Measurements from ENCODE around the gene DAZAP2.

The DAZAP2 gene

GRCh38 chr12:51238510-51239334 is at the start of gene DAZAP2:
DAZAP2 (plus strand) TSS chr12:51238826; CDS start chr12:51238908, 82 bp downstream.
- in situ Hi-C loops (cut with HindIII; ENCODE audit: low pct_unique_long_range_greater_than_20kb, low sequenced_read_pairs): no loop called here
- TF ChIP-seq JUND (IDR thresholded peaks at IDR 0.05; ENCODE audit: low read depth): no peak
- DNase-seq (ENCODE audit: low read depth in 1 of 2, low spot score in 1 of 2): peak; percentile 95 to 99

- in situ Hi-C loops (cut with HindIII; ENCODE audit: low pct_unique_long_range_greater_than_20kb, low sequenced_read_pairs): no loop called here
- no peak for DNase-seq (ENCODE audit: low read depth in 1 of 2, low spot score in 1 of 2)
- no peak for TF ChIP-seq JUND (IDR thresholded peaks at IDR 0.05; ENCODE audit: low read depth)
Observed at GRCh38 chr12:51189790-51190355, 48.8 kb upstream of the DAZAP2 start.

GRCh38 chr12:51190820-51191219 is 47.8 kb upstream of the DAZAP2 start:
- TF ChIP-seq JUND (IDR thresholded peaks at IDR 0.05; ENCODE audit: low read depth): no peak
- in situ Hi-C loops (cut with HindIII; ENCODE audit: low pct_unique_long_range_greater_than_20kb, low sequenced_read_pairs): no loop called here
- peak in 1 of 2 experiments; percentile 68 for DNase-seq (ENCODE audit: low read depth in 1 of 2, low spot score in 1 of 2)

- in situ Hi-C loops (cut with HindIII; ENCODE audit: low pct_unique_long_range_greater_than_20kb, low sequenced_read_pairs): no loop called here
- TF ChIP-seq JUND (IDR thresholded peaks at IDR 0.05; ENCODE audit: low read depth): no peak
- DNase-seq (ENCODE audit: low read depth in 1 of 2, low spot score in 1 of 2): no peak
Observed at GRCh38 chr12:51191516-51192283, 46.9 kb upstream of the DAZAP2 start.

- in situ Hi-C loops (cut with HindIII; ENCODE audit: low pct_unique_long_range_greater_than_20kb, low sequenced_read_pairs): no loop called here
- TF ChIP-seq JUND (IDR thresholded peaks at IDR 0.05; ENCODE audit: low read depth): no peak
- peak in 1 of 2 experiments; percentile 57 for DNase-seq (ENCODE audit: low read depth in 1 of 2, low spot score in 1 of 2)
Observed at GRCh38 chr12:51192284-51192671, 46.3 kb upstream of the DAZAP2 start.

GRCh38 chr12:51195841-51196240 is 42.8 kb upstream of the DAZAP2 start:
- DNase-seq (ENCODE audit: low read depth in 1 of 2, low spot score in 1 of 2): no peak
- in situ Hi-C loops (cut with HindIII; ENCODE audit: low pct_unique_long_range_greater_than_20kb, low sequenced_read_pairs): no loop called here
- TF ChIP-seq JUND (IDR thresholded peaks at IDR 0.05; ENCODE audit: low read depth): no peak

- in situ Hi-C loops (cut with HindIII; ENCODE audit: low pct_unique_long_range_greater_than_20kb, low sequenced_read_pairs): no loop called here
- no peak for TF ChIP-seq JUND (IDR thresholded peaks at IDR 0.05; ENCODE audit: low read depth)
- DNase-seq (ENCODE audit: low read depth in 1 of 2, low spot score in 1 of 2): no peak
Observed at GRCh38 chr12:51196547-51196946, 42.1 kb upstream of the DAZAP2 start.

- TF ChIP-seq JUND (IDR thresholded peaks at IDR 0.05; ENCODE audit: low read depth): no peak
- DNase-seq (ENCODE audit: low read depth in 1 of 2, low spot score in 1 of 2): no peak
- in situ Hi-C loops (cut with HindIII; ENCODE audit: low pct_unique_long_range_greater_than_20kb, low sequenced_read_pairs): no loop called here
Observed at GRCh38 chr12:51197736-51198567, 40.7 kb upstream of the DAZAP2 start.

- in situ Hi-C loops (cut with HindIII; ENCODE audit: low pct_unique_long_range_greater_than_20kb, low sequenced_read_pairs): no loop called here
- no peak for DNase-seq (ENCODE audit: low read depth in 1 of 2, low spot score in 1 of 2)
Observed at GRCh38 chr12:51198568-51199365, 39.9 kb upstream of the DAZAP2 start.

GRCh38 chr12:51199366-51199945 is 39.2 kb upstream of the DAZAP2 start:
- TF ChIP-seq JUND (IDR thresholded peaks at IDR 0.05; ENCODE audit: low read depth): no peak
- DNase-seq (ENCODE audit: low read depth in 1 of 2, low spot score in 1 of 2): no peak
- in situ Hi-C loops (cut with HindIII; ENCODE audit: low pct_unique_long_range_greater_than_20kb, low sequenced_read_pairs): no loop called here

More at GRCh38 chr12:51198568-51199365, 39.9 kb upstream of the DAZAP2 start:
- no peak for TF ChIP-seq JUND (IDR thresholded peaks at IDR 0.05; ENCODE audit: low read depth)

GRCh38 chr12:51200156-51200555 is 38.5 kb upstream of the DAZAP2 start:
- no peak for TF ChIP-seq JUND (IDR thresholded peaks at IDR 0.05; ENCODE audit: low read depth)
- in situ Hi-C loops (cut with HindIII; ENCODE audit: low pct_unique_long_range_greater_than_20kb, low sequenced_read_pairs): no loop called here
- DNase-seq (ENCODE audit: low read depth in 1 of 2, low spot score in 1 of 2): no peak

Measured in T47D (cell line).